GM19193 (cell line): ENCODE measurements around the gene WDHD1.

Source experiments
- POLR2A ChIP-seq: IDR thresholded peaks from 4 replicates; pipeline ENCODE4 v1.6.1; 2011; ENCODE audit not compliant: insufficient read depth, insufficient read length; ENCODE audit errors: extremely low read depth

WDHD1 gene

DNA sequence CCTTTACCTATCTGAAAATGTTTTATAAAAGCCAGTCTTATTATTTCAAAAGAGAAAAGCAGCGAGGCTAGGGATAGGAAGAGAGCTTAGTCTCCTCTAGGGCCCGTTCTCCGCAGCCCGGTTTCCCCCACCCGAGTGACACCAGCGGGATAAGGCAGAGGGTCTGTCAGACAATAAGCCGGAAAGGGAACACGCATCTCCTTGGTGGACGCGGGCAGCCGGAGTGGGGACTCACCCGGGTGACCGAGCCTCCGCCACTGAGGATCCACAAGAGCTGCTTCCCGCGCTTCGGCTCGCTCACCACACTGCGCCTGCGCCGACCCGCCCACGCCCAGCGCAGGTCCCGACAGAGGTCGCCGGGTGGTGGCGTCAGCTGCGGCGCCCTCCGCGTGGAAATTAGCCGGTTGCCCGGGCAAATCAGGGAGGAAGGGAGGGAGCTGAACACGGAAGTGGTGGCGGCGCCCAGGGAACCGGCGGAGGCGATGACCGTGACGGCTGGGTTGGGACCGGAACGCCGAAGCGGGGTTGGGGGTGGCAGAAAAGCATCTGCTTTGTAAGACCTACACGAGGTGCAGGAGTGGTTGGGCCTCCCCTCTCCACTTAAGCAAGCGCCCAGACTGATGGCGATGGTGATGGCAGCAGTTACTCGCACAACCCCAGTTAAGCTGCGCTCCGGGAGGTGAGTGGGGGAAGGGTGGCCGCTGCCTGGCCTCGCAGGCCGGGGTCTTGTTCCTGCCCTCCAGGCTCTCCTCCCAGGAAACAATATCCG, at the start of gene WDHD1, which contains the start of gene SOCS4:
Gene WDHD1 (minus strand): TSS at position 307 of the 769 bp plus-strand sequence. CDS start 312 bp downstream, outside the sequence.
Gene SOCS4 (plus strand): TSS at position 444 of the 769 bp plus-strand sequence. CDS start 15,806 bp downstream, outside the sequence.
- peak; percentile 85 for TF ChIP-seq POLR2A

- no peak for TF ChIP-seq POLR2A
Observed at GRCh38 chr14:55075628-55076175, 48.8 kb upstream of the WDHD1 start.

DNA sequence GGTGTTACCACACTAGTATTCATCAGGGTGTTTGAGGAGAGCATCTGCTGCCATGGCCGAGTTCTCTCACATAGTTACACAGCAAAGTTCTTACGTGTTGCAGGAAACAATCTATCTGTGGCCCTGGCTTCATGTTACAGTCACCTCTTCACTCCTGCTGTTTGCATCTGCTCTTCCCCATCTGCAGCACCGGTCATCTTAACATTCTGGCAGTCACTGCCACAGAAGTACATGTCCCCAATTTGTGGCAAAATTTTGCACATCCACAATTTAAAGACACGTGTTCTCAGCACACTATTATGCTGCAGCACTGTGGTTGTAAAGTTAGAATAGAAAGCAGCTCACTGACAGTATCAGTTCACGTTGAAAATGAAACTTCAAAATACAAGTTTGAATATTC, 47.8 kb upstream of the WDHD1 start:
- no peak for TF ChIP-seq POLR2A

GRCh38 chr14:55073856-55074255, 47.0 kb upstream of the WDHD1 start:
- TF ChIP-seq POLR2A = no peak

DNA sequence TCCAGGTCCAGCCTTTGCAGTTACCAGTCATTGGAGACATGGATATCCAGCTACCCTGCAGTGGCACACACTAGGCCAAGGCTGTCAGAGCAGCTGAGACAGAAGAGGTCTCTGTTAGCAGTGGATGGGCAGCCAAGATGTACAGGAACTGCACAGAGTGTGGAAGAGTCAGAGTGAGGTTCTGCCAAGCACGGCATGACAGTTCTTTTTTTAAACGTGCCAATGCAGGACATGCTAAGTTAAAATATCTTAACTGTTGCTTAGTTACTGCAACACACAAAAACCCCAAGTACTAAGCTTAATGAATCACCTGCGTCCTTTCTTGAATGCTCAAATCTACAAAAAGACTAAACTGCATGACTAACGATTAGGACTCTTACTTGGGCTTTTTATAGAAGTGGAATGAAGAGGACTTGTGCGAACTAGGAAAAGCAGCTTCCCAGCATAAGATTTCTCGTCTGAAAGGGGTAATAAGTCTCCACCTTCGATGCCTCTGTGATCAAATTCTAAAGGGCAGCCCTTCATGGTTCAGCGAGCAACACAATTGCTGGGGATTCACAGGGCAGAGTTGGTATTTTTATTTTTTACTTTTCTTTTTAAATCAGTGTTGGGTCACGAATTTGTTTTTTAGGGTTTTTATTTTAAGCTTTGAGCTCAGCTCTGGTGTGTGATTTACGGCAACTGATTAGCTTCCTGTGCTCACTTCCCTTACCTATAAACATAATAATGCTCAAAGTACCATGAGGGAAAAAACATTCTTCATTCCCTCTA, 45.2 kb upstream of the WDHD1 start:
- TF ChIP-seq POLR2A = peak; percentile 26

GRCh38 chr14:55070981-55071411, 44.1 kb upstream of the WDHD1 start:
- TF ChIP-seq POLR2A = no peak

DNA sequence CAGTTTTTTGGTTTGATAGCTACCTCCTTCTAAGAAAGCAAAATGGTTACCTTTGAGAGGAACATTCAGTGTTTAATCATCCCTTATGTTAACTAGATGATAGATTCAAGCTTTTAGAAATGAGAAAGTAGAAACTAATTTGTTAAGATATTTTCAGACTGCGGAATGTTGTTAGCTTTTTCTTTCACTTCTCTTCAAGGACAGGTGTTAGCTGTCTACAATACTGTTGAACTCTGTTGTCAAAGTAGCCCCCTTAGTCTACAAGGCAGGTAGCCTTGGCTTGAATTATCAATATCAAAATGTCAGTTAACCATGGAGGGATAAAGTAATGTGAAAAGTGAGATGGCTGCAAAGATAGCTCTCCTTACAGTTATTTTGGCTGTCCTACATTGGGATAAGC, 39.3 kb upstream of the WDHD1 start:
- no peak for TF ChIP-seq POLR2A

DNA sequence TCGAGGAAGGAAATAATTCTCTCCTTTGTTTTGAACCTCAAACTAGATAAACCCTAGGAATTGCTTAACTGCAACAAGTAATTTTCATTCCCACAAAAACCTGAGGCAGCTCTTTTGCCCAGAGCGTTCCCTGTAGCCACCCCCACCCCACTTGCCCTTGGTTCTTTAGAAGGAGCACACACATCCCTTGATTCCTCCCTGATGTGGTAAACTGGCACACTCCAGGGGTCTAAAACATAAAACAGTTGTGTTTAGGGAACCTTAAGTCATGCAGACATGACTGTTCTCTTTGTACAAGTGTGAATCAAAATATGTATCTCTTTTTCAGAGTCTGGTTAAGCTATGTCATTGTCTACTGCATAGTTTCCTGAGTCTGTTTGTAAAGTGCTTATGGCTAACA, 38.5 kb upstream of the WDHD1 start:
- TF ChIP-seq POLR2A = no peak

DNA sequence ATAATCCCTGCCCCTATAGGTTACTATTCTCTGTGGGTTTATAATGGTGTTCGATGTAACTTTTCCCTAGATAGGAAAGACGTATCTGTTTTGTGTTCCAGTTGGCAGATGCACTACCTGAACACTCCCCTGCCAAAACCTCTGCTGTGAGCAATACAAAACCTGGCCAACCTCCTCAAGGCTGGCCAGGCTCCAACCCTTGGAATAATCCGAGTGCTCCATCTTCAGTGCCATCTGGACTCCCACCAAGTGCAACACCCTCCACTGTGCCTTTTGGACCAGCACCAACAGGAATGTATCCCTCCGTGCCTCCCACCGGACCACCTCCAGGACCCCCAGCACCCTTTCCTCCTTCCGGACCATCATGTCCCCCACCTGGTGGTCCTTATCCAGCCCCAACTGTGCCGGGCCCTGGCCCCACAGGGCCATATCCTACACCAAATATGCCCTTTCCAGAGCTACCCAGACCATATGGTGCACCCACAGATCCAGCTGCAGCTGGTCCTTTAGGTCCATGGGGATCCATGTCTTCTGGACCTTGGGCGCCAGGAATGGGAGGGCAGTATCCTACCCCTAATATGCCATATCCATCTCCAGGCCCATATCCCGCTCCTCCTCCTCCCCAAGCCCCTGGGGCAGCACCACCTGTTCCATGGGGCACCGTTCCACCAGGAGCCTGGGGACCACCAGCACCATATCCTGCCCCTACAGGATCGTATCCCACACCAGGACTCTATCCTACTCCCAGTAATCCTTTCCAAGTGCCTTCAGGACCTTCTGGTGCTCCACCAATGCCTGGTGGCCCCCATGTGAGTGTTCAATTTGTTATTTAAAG, 35.8 kb upstream of the WDHD1 start:
- no peak for TF ChIP-seq POLR2A

GRCh38 chr14:55059333-55059732, 32.4 kb upstream of the WDHD1 start:
- TF ChIP-seq POLR2A = no peak

DNA sequence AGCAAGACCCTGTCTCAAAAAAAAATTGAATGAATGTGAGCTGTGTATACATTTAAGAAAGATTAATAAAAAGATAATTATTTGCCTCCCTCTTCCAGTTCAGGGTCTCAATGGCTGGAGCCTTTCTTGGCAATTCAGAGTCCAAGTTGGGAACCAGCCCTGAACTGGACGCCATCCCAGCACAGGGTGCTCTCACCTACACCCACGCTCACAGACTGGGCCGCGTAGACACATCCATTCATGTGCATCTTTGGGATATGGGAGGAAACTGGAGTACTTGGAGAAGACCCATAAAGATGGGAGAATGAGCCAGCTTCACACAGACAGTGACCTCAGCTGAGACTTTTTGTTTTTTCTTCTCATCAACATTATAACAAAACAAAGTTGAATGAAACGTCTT, 31.0 kb upstream of the WDHD1 start:
- no peak for TF ChIP-seq POLR2A

DNA sequence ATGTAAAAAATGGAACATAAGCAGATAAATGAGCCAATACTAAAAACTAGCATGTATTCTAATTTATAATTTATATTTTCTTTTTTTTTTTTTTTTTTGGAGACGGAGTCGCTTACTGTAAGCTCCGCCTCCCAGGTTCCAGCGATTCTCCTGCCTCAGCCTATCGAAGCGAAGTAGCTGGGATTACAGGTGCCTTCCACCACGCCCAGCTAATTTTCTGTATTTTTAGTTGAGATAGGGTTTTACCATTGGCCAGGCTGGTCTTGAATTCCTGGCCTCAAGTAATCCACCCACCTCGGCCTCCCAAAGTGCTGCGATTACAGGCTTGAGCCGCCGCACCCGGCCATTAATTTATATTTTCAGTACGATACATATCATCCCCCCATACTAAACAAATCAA, 27.2 kb upstream of the WDHD1 start:
- no peak for TF ChIP-seq POLR2A

GRCh38 chr14:55053500-55053899, 26.6 kb upstream of the WDHD1 start:
- TF ChIP-seq POLR2A = no peak

- no peak for TF ChIP-seq POLR2A
Observed at GRCh38 chr14:55053018-55053417, 26.1 kb upstream of the WDHD1 start.

- no peak for TF ChIP-seq POLR2A
Observed at GRCh38 chr14:55052269-55052930, 25.5 kb upstream of the WDHD1 start.
